Measurements from ENCODE around the gene SCAMP2.

The SCAMP2 gene

GRCh38 chr15:74837482-74838136, 35.6 kb downstream of the SCAMP2 start:
- no peak for DNase-seq

- no peak for DNase-seq
These were observed 36.3 kb downstream of the SCAMP2 start for GRCh38 chr15:74836846-74837245.

GRCh38 chr15:74835312-74835823, 37.8 kb downstream of the SCAMP2 start:
- peak; percentile 21 for DNase-seq

GRCh38 chr15:74833376-74834107, 39.6 kb downstream of the SCAMP2 start:
- no peak for DNase-seq

- no peak for DNase-seq
These were observed 40.3 kb downstream of the SCAMP2 start for GRCh38 chr15:74832826-74833225.

GRCh38 chr15:74831813-74832495, 41.2 kb downstream of the SCAMP2 start:
- no peak for DNase-seq

- DNase-seq, result no peak
These were observed 42.3 kb downstream of the SCAMP2 start for GRCh38 chr15:74830868-74831267.

GRCh38 chr15:74829991-74830390, 43.2 kb downstream of the SCAMP2 start:
- no peak for DNase-seq

GRCh38 chr15:74829486-74829885, 43.7 kb downstream of the SCAMP2 start:
- DNase-seq, result no peak

GRCh38 chr15:74828835-74829234, 44.3 kb downstream of the SCAMP2 start:
- no peak for DNase-seq

- DNase-seq, result no peak
These were observed 45.6 kb downstream of the SCAMP2 start for GRCh38 chr15:74827614-74828013.

GRCh38 chr15:74826921-74827320, 46.2 kb downstream of the SCAMP2 start:
- DNase-seq, result no peak

GRCh38 chr15:74826364-74826819, 46.8 kb downstream of the SCAMP2 start, which contains the start of gene CPLX3:
TSS of gene CPLX3 (plus strand) at chr15:74826627. CDS start at chr15:74826704, 77 bp downstream.
- DNase-seq, result peak; percentile 12

GRCh38 chr15:74825866-74826265, 47.3 kb downstream of the SCAMP2 start:
- DNase-seq, result no peak

- no peak for DNase-seq
These were observed 48.2 kb downstream of the SCAMP2 start for GRCh38 chr15:74824976-74825375.

GRCh38 chr15:74823324-74823723, 49.8 kb downstream of the SCAMP2 start:
- no peak for DNase-seq

GRCh38 chr15:74822233-74822632, 50.9 kb downstream of the SCAMP2 start:
- no peak for DNase-seq

GRCh38 chr15:74821790-74822158, 51.4 kb downstream of the SCAMP2 start:
- DNase-seq, result no peak

- peak; percentile 47 for DNase-seq
These were observed 51.9 kb downstream of the SCAMP2 start for GRCh38 chr15:74821091-74821789.

- DNase-seq, result no peak
These were observed 53.1 kb downstream of the SCAMP2 start for GRCh38 chr15:74820056-74820455.

- no peak for DNase-seq
These were observed 55.8 kb downstream of the SCAMP2 start for GRCh38 chr15:74817370-74817737.

GRCh38 chr15:74816624-74817369, 56.4 kb downstream of the SCAMP2 start:
- no peak for DNase-seq

All from CD4-positive, alpha-beta T cell treated with Interferon gamma for 1 hour (primary cell).